Measurements from ENCODE around the gene GMPPB. TPM values are rescaled to one million over a fixed set of nuclear protein-coding genes. Genes with fewer than 3 reads are reported as not detected.
"Not testable (repeated sequence)": the region's sequence is repeated elsewhere in the genome, so short reads cannot be mapped to it uniquely, and the experiment has no call there.

The GMPPB gene
- total RNA-seq (2014; rRNA removed; shearing (Covaris generic)), result 7.8 and 8.7 TPM in 2 replicates
- polyA plus RNA-seq (2014; cell fraction: nucleus; rRNA removed), result 25.4 and 37.7 TPM in 2 replicates

DNA sequence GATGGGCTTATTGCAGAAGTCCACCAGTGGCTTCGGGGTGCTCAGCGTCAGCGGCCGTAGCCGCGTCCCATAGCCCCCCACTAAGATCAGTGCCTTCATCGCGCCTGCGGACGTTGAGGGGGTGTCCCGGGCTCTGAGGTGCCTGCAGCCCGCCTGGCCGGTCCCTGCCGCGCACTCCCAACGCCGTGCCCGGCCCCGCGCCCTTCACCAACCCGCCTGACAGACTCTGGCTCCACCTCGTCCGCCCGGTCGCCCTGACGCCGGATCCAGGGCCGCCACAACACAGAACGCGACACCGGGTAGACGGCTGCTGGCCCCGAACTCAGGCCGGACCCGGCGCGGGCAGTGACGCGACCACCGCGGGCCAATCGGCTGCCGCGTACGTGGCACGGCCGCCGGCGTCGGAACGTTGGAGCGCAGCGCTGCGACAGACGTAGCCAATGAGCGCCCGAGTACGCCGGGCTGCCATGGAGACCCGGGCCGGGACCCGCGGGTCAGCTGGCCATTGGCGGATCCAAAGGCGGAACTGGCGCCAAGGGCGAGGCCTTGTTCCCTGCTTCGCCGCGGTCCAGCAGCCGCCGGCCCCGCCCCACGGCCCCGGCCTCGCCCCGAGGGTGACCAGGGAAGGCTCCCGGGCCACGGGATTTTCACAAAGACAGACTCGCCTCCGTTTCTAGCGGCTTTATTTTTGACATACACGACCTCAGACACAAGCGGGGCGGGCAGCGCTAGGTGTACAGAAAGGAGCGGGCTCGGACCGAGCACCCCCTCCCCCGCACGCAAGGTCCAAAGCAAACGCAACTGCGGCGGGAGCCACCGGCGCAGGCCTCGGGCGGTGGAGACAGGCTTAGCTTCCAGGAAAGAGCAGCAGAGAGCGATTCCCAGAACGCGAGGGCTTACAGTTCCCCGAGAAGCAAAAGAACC, at the start of gene GMPPB:
Gene GMPPB (minus strand): TSS at position 324 of the 924 bp plus-strand sequence. CDS start 225 bp downstream, at position 99.
- peak; percentile 93 for DNase-seq (ENCODE audit: extremely low read depth, low read depth)

DNA sequence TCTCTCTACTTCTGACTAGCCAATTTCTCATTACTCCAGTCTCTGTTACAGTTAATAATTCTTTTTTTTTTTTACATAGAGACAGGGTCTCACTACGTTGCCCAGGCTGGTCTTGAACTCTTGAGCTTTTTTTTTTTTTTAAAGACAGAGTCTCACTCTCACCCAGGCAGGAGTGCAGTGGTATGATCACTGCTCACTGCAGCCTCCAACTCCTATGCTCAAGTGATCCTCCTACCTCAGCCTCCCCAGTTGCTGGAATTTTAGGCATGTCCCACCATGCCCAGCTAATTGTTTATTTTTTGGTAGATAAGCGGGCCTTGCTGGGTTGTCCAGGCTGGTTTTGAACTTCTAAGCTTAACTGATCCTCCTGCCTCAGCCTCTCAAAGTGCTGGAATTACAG, 49.0 kb upstream of the GMPPB start:
- DNase-seq (ENCODE audit: extremely low read depth, low read depth), result no peak

DNA sequence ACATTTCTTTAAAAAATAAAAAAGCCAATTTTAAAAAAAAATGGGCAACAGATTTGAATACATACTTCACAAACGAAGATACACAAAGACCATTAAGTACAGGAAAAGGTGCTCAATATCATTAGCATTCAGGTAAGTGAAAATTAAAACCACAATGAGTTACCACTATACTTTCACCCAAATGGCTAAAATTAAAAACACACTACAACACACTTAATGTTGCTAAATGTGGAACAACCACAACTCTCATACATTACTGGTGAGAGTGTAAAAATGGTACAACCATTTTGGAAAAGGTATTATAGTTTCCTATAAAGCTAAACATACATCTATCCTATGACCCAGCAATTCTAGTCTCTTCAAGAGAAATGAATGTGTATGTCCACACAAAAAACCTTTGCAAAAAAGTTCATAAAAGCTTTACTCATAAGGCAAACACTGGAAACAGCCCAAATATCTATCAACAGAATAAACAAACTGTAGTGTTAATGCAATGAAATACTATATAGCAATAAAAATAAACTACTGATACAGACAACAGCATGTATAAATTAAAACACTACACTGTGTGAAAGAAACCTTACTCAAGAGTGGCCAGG, 47.7 kb upstream of the GMPPB start:
- no peak for DNase-seq (ENCODE audit: extremely low read depth, low read depth)

DNA sequence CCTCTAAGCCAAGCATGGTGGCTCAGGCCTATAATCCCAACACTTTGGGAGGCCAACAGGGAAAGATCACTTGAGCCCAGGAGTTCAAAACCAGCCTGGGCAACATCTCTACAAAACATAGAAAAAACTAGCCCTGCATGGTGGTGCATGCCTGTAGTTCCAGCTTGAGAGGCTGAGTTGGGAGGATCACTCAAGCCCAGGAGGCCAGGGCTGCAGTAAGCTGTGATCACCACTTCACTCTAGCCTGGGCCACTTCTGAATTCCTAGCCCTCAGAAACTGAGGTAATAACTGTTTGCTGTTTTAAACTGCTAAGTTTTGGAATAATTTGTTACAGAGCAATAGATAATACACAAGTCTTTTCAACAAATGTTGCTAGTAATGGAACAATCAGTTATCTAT, 46.2 kb upstream of the GMPPB start:
- DNase-seq (ENCODE audit: extremely low read depth, low read depth), result no peak

DNA sequence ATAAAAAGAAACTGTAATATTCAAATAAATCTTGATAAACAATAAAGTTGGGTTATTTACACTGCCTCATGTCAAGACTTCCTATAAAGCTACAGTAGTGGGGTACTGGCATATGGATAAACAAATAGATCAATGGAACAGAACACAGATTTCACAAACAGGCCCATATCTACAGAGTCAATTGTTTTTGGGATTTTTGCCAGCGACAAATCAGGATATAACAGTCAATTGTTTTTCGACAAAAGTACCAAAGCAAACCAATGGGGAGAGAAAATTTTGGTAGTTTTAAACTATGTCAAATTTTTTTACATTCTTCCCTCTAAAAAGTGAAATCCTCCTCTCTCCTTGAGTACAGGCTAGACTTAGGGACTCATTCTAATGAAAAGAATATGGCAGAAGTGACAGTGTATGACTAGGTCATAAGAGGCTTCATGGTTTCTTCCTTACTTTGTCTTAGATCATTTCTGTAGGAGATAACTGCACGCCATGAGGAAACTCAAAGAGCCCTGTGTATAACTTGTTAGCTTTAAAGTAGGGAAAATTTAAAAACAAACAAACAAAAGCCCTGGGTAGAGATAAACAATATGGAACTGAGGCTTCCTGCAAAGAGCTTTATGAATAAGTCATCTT, 45.6 kb upstream of the GMPPB start:
- no peak for DNase-seq (ENCODE audit: extremely low read depth, low read depth)

DNA sequence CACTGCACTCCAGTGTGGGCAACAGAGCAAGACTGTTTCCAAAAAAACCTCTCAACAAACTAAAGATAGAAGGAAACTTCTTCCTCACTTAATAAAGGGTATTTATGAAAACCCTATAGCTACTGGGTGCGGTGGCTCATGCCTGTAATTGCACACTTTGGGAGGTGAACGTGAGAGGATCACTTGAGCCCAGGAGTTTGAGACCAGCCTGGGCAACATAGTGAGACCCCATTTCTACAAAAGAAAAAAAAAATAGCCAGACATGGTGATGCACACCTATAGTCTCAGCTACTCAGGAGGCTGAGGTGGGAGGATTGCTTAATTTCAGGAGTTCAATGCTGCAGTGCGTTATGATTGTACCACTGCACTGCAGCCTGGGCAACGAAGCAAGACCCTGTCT, 40.2 kb upstream of the GMPPB start:
- no peak for DNase-seq (ENCODE audit: extremely low read depth, low read depth)

DNA sequence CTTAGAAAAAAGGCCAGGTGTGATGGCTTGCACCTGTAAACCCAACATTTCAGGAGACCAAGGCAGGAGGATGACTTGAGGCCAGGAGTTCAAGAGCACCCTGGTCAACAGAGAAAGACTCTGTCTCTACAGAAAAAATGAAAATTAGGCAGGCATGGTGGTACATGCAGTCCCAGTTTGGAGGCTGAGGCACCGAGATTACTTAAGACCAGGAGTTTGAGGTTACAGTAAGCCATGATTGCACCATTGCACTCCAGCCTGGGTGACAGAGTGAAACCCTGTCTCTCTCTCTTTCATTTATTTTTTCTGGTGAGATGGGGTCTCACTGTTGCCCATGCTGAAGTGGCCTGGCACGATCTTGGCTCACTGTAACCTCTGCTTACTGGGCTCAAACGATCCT, 37.9 kb upstream of the GMPPB start:
- DNase-seq (ENCODE audit: extremely low read depth, low read depth), result no peak

DNA sequence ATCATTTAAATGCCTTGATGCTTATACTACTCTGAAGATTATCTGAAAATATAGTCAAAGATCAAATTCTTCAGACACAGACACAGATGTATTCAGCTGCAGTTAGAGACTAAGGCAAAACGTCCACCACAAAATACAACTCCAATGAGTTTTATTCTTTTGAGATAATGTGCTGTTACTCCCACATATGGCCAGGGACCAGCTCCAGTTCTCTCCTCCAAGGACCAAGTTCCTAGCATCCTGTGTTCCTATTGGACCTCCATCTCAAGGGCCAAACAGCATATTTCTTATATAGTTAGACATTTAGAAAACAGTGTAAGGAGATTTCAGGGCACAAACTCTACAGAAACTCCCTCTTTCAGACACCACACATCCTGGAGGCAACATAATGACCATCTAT, 35.5 kb upstream of the GMPPB start:
- DNase-seq (ENCODE audit: extremely low read depth, low read depth), result no peak

DNA sequence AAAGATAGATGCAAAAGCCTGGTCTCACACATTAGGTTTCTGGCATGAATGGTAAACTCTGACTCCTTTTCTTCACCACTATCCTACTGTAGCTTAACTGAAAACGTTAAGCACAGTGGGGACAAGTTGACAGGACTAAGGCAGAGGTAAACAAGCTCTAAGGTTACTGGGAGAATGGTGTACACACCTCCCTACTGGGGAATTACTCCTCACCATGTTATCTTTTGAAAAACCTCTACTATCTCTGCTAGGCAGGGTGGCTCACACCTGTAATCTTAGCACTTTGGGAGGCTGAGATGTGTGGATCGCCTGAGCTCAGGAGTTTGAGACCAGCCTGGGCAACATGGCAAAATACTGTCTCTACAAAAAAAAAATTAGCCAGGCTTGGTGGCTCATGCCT, 33.4 kb upstream of the GMPPB start:
- no peak for DNase-seq (ENCODE audit: extremely low read depth, low read depth)

DNA sequence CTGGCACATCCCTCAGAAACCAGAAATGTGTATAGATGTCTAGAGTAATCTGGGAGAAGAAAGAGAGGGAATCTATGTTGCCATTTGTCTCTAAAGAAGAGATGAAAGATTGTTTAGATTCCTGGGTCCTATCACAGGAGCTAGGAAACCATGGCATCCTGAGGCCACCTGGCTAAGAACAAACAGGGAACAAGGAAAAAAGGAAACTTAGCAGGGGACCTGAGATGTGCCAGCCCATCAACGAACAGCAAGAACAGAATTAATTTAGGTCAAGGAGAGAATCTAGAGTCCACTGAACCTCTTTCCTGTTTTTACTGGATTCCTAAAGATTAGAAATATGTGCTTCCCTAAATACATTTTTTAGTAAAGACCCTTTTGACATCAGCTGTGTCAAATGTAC, 32.3 kb upstream of the GMPPB start:
- DNase-seq (ENCODE audit: extremely low read depth, low read depth), result no peak

DNA sequence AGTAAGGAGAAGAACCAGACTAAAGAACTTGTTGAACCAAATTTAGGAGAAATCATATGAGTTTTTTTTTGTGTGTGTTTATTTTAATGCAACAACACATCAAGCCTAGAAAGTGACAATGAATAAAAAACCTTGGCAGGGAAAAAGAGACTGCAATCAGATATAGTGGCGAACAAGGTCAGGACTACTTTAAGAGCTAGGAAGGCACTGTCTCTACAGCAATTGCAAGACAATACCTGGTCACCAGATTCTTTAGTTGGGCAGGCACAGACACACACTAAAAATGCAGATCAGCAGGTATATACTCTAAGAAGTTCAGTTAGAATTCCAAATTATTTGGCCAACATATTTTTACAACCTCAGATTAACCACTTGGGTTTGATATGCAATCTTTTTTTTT, 30.8 kb upstream of the GMPPB start:
- no peak for DNase-seq (ENCODE audit: extremely low read depth, low read depth)

DNA sequence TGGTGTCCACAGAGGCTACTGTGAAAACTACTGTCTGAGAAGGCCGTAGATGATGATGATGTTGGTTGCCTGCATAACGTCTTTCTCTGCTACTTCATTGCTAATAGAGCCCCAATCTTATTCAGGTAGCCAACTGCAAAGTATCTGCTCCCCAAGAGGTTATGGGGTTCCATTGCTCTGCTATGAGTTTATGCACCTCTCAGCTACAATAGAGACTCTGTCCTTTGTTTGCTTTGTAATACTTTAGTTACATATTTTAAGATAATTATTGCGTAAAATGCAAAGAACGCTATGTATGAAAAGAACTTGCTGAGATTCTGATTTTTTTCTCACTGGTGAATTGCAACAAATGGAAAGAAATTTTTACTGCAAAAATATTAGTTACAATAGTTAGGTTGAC, 27.8 kb upstream of the GMPPB start:
- DNase-seq (ENCODE audit: extremely low read depth, low read depth), result no peak

DNA sequence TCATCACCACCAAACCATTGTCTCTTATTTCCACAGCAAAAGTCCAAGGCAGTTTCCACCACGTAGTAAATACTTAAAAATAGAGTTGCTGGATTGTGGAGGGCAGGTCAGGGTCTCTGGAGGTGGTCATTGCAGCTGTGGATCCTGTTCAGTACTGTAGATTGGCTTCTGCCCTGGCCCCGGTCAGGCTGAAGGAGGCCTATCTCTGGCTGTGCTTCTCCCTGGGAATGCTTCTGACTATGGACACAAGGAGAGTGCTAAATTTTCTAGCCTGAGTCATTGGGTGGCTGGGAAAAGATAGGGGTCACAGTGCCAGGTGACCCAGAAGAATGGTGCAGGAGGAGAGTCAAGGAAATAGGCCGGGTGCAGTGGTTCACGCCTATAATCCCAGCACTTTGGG, 26.3 kb upstream of the GMPPB start:
- no peak for DNase-seq (ENCODE audit: extremely low read depth, low read depth)

DNA sequence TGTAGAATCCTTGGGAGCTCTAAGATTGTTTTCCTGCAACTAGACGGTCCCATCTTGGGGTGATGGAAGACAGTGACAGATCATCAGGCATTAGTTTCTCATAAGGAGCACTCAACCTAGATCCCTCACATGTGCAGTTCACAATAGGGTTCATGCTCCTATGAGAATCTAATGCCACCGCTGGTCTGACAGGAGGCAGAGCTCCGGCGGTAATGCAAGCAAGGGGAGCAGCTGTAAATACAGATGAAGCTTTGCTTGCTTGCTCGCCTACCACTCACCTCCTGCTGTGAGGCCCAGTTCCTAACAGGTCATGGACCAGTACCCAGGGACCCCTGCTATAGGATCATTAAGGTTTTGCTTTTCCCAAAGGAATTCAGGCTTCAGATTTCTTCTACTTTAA, 25.1 kb upstream of the GMPPB start:
- not testable (repeated sequence) for DNase-seq (ENCODE audit: extremely low read depth, low read depth)

DNA sequence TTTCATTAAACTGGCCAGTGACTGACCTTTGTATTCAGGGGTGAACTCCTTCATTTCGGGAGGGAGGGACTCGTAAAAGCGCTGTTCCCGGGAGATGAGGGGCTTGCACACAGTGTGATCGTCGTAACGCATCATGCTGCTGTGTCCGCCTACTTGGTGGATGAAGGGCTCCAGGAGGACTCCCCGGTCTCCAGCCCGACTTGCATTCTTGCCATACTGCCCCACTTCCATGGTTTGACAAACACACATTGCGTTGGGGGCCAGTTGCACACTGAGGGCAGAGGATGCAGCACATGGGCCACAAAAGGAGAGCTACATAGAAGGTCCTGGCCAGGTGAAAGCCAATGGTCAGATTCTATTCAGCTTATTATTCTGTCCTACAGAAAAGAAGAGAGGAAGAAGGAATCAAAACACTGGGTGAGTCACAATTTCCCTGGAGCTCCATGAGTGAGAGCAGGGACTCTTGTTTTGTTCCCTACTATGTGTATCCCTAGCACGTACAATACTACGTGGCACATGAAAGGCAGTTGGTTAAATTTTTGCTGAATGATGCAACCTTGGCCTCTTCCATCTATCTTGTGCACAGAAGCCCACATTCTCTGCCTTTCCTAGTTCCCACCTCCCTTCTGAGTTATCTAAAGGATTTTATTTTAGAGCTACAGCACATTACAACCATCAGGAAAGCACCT, 24.2 kb upstream of the GMPPB start:
- DNase-seq (ENCODE audit: extremely low read depth, low read depth), result no peak

DNA sequence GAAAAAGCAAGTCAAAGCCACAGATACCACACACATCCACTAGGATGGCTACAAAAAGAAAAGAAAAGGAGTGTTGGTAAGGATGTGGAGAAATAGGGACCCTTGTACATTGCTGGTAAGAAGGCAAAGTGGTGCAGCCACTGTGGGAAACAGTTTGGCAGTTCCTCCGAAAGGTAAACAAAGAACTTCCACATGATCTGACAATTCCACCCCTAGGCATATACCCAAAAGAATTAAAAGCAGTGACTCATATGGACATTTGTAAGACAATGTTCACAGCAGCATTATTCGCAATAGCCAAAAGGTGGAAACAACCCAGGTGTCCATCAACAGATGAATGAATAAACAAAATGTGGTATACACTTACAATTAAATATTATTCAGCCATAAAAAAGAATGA, 22.2 kb upstream of the GMPPB start:
- no peak for DNase-seq (ENCODE audit: extremely low read depth, low read depth)

DNA sequence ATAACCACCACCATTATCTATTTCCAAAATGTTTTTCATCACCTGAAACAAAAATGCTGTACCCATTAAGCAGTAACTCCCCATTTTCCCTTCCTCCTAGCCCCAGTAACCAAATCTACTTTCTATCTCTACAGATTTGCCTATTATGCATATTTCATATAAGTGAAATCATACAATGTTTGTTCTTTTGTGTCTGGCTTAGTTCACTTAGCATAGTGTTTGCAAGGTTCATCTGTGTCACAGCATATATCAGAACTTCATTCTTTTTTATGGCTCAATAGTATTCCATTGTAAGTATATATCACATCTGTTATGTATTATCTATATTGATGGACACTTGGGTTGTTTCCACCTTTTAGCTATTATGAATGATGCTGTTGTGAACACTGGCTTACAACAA, 16.7 kb upstream of the GMPPB start:
- DNase-seq (ENCODE audit: extremely low read depth, low read depth), result no peak

DNA sequence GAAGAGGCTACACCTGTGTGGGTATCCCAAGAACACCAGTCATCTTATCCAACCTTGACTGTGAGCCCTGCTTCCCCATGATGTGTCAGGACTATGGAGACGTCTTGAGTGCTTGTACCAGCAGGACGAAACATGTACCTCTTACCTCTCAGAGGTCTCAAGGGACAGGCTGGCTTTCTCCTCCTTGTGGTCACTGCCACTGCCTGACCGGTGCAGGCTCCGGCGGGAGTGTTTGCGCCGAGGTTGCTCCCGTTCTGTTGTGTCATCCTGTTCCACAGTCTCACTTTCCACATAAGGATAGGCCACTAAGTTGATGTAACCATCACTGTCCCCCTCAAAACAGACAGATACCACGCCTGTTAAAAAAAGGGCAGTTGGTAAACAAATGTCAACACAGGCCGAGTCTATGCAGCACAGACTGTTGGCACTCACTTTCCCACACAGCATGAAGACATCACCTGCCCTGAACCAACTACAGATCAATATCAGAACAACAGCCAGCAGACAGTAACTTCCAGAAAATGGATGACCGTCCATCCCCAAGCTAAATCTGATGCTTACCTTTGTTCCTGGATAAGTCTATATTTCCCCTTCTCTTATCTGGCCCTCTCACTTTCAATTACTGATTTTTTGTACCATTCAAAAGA, 14.4 kb upstream of the GMPPB start:
- no peak for DNase-seq (ENCODE audit: extremely low read depth, low read depth)

DNA sequence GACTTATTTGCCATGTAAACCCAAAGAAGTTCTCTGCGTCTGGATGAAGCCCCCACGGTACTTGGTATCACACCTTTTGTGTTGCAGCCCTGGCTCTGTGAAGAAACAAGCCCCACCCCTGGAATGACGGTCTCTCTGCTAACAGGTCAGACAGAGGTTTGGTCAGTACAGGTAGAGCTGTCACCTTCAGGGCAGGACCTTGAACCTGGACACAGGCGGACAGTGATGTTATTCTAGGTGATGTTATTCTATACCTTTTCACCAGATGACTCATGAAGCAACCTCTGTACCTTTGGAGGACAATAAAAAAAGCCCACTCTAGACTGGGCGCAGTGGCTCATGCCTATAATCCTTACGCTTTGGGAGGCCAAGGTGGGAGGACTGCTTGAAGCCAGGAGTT, 11.0 kb upstream of the GMPPB start:
- DNase-seq (ENCODE audit: extremely low read depth, low read depth), result no peak

DNA sequence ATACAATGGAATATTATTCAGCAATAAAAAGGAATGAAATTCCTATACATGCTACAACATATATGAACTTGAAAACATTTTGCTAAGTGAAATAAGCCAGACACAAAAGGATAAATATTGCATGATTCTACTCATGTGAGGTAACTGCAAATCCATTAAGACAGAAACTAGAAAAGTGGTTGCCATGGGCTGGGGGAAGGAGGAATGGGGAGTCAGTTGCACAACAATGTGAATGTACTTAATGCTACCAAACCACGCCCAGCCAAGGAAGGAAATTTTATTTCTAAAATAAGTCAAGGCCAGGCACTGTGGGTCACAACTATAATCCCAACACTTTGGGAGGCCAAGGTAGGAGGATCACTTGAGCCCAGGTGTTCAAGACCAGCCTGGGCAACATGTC, 9.8 kb upstream of the GMPPB start:
- DNase-seq (ENCODE audit: extremely low read depth, low read depth), result no peak

DNA sequence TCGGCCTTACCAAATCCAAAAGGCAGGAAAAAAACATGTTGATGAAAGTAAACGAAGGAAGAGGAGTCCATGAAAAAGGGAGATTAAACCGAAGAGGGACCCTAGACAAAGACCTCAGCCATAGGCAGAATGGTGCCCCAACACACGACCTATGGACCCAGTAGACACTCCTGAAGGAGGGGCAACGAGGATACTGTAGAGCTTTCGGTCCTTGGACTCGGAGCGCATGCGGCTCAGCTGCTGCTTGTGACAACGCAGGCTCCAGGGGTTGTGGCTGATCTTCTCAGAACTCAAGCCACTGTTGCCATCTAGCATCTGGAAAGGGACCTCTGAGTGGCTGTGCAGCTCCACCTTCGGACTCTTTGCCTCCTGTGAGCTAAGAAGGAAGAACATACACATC, 8.8 kb upstream of the GMPPB start:
- DNase-seq (ENCODE audit: extremely low read depth, low read depth), result no peak

All from NCI-H460 (cell line).